Cardiac muscle cell (in vitro differentiated cells and primary cell): Measurements from ENCODE around the gene SOX4. TPM values are rescaled to one million over a fixed set of nuclear protein-coding genes. Genes with fewer than 3 reads are reported as not detected.

ENCODE experiments used
- DNase-seq, 2 donors: peaks; one replicate each; pipeline versions ENCODE4 v3.0.0 to v3.0.0-alpha.2; 2010 to 2017; ENCODE audit warnings: low read depth in 1 of 2, low spot score in 1 of 2
- H3K27ac ChIP-seq: fragments of 200-600 bp; sonication (generic); 2 replicates; pipeline ENCODE4 v1.5.1; 2016
- H3K27me3 ChIP-seq: fragments of 200-600 bp; sonication (generic); 2 replicates; pipeline ENCODE4 v1.6.0; 2016; ENCODE audit warnings: control low read depth
- H3K36me3 ChIP-seq: fragments of 200-600 bp; sonication (generic); 2 replicates; pipeline ENCODE4 v1.5.1; 2016; ENCODE audit warnings: control low read depth
- H3K4me1 ChIP-seq: fragments of 200-600 bp; sonication (generic); 2 replicates; pipeline ENCODE4 v1.8.1; 2017; ENCODE audit warnings: low read depth, mild to moderate bottlenecking, mixed run types
- H3K4me3 ChIP-seq: fragments of 200-600 bp; sonication (generic); 2 replicates; pipeline ENCODE4 v1.5.1; 2016; ENCODE audit warnings: mild to moderate bottlenecking
- H3K9me3 ChIP-seq: fragments of 200-600 bp; sonication (generic); 2 replicates; pipeline ENCODE4 v1.5.1; 2017; ENCODE audit warnings: low read depth, mild to moderate bottlenecking, control low read depth
- CTCF ChIP-seq: IDR thresholded peaks from 2 replicates; pipeline ENCODE4 v1.5.1; 2012; ENCODE audit warnings: low read depth, mild to moderate bottlenecking, low read length
- polyA plus RNA-seq: library from polyadenylated mRNA; unstranded; fragments of >200 nt; fragmentation: Nextera tagmentation; extraction: Ambion mirVana; gene quantifications from 2 replicates; pipeline ENCODE4 v1.2.1, GENCODE V29; 2016
- total RNA-seq: library from RNA; depleted of rRNA; stranded (reverse); fragments of >200 nt; gene quantifications from 2 replicates; pipeline ENCODE4 v1.2.3, GENCODE V29; 2016

Gene SOX4
- total and polyA plus RNA-seq, 2 experiments from 2014 or later, result 29.9 to 60.6 TPM

- Histone ChIP-seq H3K27me3 (no peaks in the 10 kb centered on the region), H3K27ac (no peak overlapping the region), H3K4me3 (no peak overlapping the region), H3K36me3 (no peaks in the 10 kb centered on the region), H3K4me1 (no peaks in the 10 kb centered on the region), H3K9me3 (no peaks in the 10 kb centered on the region)
- no peak for DNase-seq
- TF ChIP-seq CTCF, result no peak
Observed at GRCh38 chr6:21559238-21559637, 34.3 kb upstream of the SOX4 start.

GRCh38 chr6:21560249-21560648 lies 33.3 kb upstream of the SOX4 start:
- no peak for DNase-seq
- Histone ChIP-seq H3K4me1 (no peaks in the 10 kb centered on the region), H3K36me3 (no peaks in the 10 kb centered on the region), H3K9me3 (no peaks in the 10 kb centered on the region), H3K4me3 (no peak overlapping the region), H3K27ac (no peak overlapping the region), H3K27me3 (no peaks in the 10 kb centered on the region)
- no peak for TF ChIP-seq CTCF

GRCh38 chr6:21565431-21565830 lies 28.1 kb upstream of the SOX4 start:
- Histone ChIP-seq H3K27ac (no peak overlapping the region), H3K36me3 (no peaks in the 10 kb centered on the region), H3K27me3 (no peaks in the 10 kb centered on the region), H3K4me3 (no peak overlapping the region), H3K4me1 (no peaks in the 10 kb centered on the region), H3K9me3 (no peaks in the 10 kb centered on the region)
- DNase-seq, result no peak
- TF ChIP-seq CTCF, result no peak

GRCh38 chr6:21578523-21578922 lies 15.0 kb upstream of the SOX4 start:
- no peak for TF ChIP-seq CTCF
- H3K27me3 ChIP-seq, result no peaks in the 10 kb centered on the region
- no peak for DNase-seq
- no peak overlapping the region for H3K4me3 ChIP-seq
- no peak overlapping the region for H3K27ac ChIP-seq
- H3K36me3 ChIP-seq, result no peaks in the 10 kb centered on the region
- no peaks in the 10 kb centered on the region for H3K4me1 ChIP-seq
- H3K9me3 ChIP-seq, result no peaks in the 10 kb centered on the region

GRCh38 chr6:21582651-21583050 lies 10.9 kb upstream of the SOX4 start:
- Histone ChIP-seq H3K27me3 (no peaks in the 10 kb centered on the region), H3K27ac (no peak overlapping the region), H3K9me3 (no peaks in the 10 kb centered on the region), H3K4me1 (no peaks in the 10 kb centered on the region), H3K4me3 (no peak overlapping the region), H3K36me3 (no peaks in the 10 kb centered on the region)
- DNase-seq, result no peak
- TF ChIP-seq CTCF, result no peak

- DNase-seq, result no peak
- Histone ChIP-seq H3K27me3 (no peaks in the 10 kb centered on the region), H3K36me3 (no peaks in the 10 kb centered on the region), H3K4me1 (no peaks in the 10 kb centered on the region), H3K4me3 (no peak overlapping the region), H3K9me3 (no peaks in the 10 kb centered on the region), H3K27ac (no peak overlapping the region)
- TF ChIP-seq CTCF, result no peak
Observed at GRCh38 chr6:21586300-21586699, 7.3 kb upstream of the SOX4 start.
